DLD1 (cell line): ENCODE results near the gene CPSF4L.

Experiments used
- in situ Hi-C: cut with HindIII; loops from 2 replicates; pipeline ENCODE4 v1.10.0; 2017; ENCODE audit warnings: low sequenced_read_pairs

Gene CPSF4L

GRCh38 chr17:73237714-73238113 is 24.0 kb downstream of the CPSF4L start:
- in situ Hi-C loops = no loop called here

- in situ Hi-C loops = no loop called here
Measured at GRCh38 chr17:73234736-73235135, 26.9 kb downstream of the CPSF4L start.

GRCh38 chr17:73232587-73233373 is 28.9 kb downstream of the CPSF4L start:
- in situ Hi-C loops = no loop called here

- in situ Hi-C loops = no loop called here
Measured at GRCh38 chr17:73231841-73232586, 29.7 kb downstream of the CPSF4L start.

GRCh38 chr17:73231395-73231794 is 30.3 kb downstream of the CPSF4L start:
- in situ Hi-C loops = no loop called here

- in situ Hi-C loops = no loop called here
Measured at GRCh38 chr17:73230088-73230487, 31.6 kb downstream of the CPSF4L start.

- in situ Hi-C loops = no loop called here
Measured at GRCh38 chr17:73228748-73229236, 32.9 kb downstream of the CPSF4L start.

- in situ Hi-C loops = no loop called here
Measured at GRCh38 chr17:73227944-73228343, 33.7 kb downstream of the CPSF4L start.

GRCh38 chr17:73227379-73227778 is 34.3 kb downstream of the CPSF4L start:
- in situ Hi-C loops = no loop called here

- in situ Hi-C loops = no loop called here
Measured at GRCh38 chr17:73226556-73227172, 35.0 kb downstream of the CPSF4L start.

GRCh38 chr17:73224663-73225305 is 36.9 kb downstream of the CPSF4L start:
- in situ Hi-C loops = no loop called here

GRCh38 chr17:73224237-73224636 is 37.4 kb downstream of the CPSF4L start:
- in situ Hi-C loops = no loop called here

- in situ Hi-C loops = no loop called here
Measured at GRCh38 chr17:73223626-73224230, 38.0 kb downstream of the CPSF4L start.

GRCh38 chr17:73215447-73215846 is 46.2 kb downstream of the CPSF4L start:
- in situ Hi-C loops = no loop called here

- in situ Hi-C loops = no loop called here
Measured at GRCh38 chr17:73214851-73215250, 46.8 kb downstream of the CPSF4L start.

- in situ Hi-C loops = no loop called here
Measured at GRCh38 chr17:73214008-73214407, 47.7 kb downstream of the CPSF4L start.

- in situ Hi-C loops = no loop called here
Measured at GRCh38 chr17:73211745-73212144, 49.9 kb downstream of the CPSF4L start.

- in situ Hi-C loops = no loop called here
Measured at GRCh38 chr17:73210002-73210678, 51.5 kb downstream of the CPSF4L start.

- in situ Hi-C loops = no loop called here
Measured at GRCh38 chr17:73209436-73209835, 52.2 kb downstream of the CPSF4L start.

- in situ Hi-C loops = no loop called here
Measured at GRCh38 chr17:73208139-73208827, 53.4 kb downstream of the CPSF4L start.
